HG03457 (cell line): ENCODE measurements around the gene ANKRD11.

Experiments used
- ATAC-seq: cut with Tn5 transposase; IDR thresholded peaks from one replicate; pipeline ENCODE4 v1.9.1; 2021; ENCODE audit warnings: moderate number of reproducible peaks; ENCODE audit not compliant: unreplicated experiment

ANKRD11 gene

GRCh38 chr16:89355686-89356085, 134.7 kb downstream of the ANKRD11 start:
- no peak for ATAC-seq

GRCh38 chr16:89355007-89355406, 135.4 kb downstream of the ANKRD11 start:
- no peak for ATAC-seq

- no peak for ATAC-seq
Observed at GRCh38 chr16:89354325-89354724, 136.0 kb downstream of the ANKRD11 start.

GRCh38 chr16:89352091-89352681, 138.2 kb downstream of the ANKRD11 start:
- no peak for ATAC-seq

- no peak for ATAC-seq
Observed at GRCh38 chr16:89351645-89352044, 138.7 kb downstream of the ANKRD11 start.

- no peak for ATAC-seq
Observed at GRCh38 chr16:89350701-89351380, 139.5 kb downstream of the ANKRD11 start.

GRCh38 chr16:89349947-89350633, 140.3 kb downstream of the ANKRD11 start:
- no peak for ATAC-seq

GRCh38 chr16:89347807-89348206, 142.6 kb downstream of the ANKRD11 start:
- ATAC-seq = no peak

GRCh38 chr16:89346869-89347268, 143.5 kb downstream of the ANKRD11 start:
- no peak for ATAC-seq

GRCh38 chr16:89345642-89346150, 144.7 kb downstream of the ANKRD11 start:
- no peak for ATAC-seq

- ATAC-seq = no peak
Observed at GRCh38 chr16:89344846-89345611, 145.3 kb downstream of the ANKRD11 start.

GRCh38 chr16:89344458-89344834, 145.9 kb downstream of the ANKRD11 start:
- ATAC-seq = no peak

- ATAC-seq = no peak
Observed at GRCh38 chr16:89343501-89344457, 146.6 kb downstream of the ANKRD11 start.

GRCh38 chr16:89341697-89342694, 148.4 kb downstream of the ANKRD11 start:
- no peak for ATAC-seq

GRCh38 chr16:89341279-89341678, 149.1 kb downstream of the ANKRD11 start:
- ATAC-seq = no peak

GRCh38 chr16:89338863-89339262, 151.5 kb downstream of the ANKRD11 start:
- ATAC-seq = no peak

- no peak for ATAC-seq
Observed at GRCh38 chr16:89337965-89338364, 152.4 kb downstream of the ANKRD11 start.

- no peak for ATAC-seq
Observed at GRCh38 chr16:89335803-89336485, 154.4 kb downstream of the ANKRD11 start.
